Measurements from ENCODE around the gene SFXN3. TPM values are rescaled to one million over a fixed set of nuclear protein-coding genes. Genes with fewer than 3 reads are reported as not detected.

SFXN3 gene
- total and polyA plus RNA-seq, 2 donors, result 7.7 to 16.3 TPM

DNA sequence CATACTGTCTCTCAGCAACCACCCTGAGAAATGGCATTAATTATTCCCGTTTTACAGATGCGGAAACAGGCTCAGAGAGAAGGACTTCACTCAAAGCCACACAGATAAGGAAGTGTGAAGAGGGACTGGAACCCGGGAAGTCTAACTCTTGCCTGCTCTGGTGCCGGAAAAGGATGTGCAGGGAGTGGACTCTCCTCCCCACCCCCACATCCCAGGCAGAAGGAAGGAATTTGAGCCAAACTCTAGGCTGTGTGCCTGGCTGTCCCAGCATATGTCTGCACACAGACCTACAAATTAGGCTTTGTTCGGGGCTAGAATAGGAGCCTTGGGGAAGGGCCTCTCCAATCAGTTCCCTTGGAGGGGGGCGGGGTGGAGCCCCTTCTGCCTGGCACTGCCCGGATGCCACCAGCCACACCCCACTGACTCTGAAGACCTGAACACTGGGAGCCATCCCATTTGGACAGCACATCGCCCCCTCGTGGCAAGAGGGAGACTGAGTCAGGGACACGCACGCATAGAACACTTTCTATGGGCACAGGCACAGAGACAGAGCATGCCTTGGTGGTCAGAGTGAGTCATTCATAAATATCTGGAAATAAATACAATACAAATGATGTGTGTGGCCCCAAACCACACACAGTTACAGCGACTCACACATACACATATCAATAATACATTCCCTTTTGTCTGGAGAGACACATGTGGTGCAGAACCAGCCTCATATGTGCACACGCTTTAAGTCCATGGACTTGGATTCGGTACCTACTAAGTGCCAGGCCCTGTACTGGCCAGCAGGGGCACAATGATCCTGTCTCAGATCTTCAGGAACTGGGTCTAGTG is 18.3 kb upstream of the SFXN3 start:
- DNase-seq (ENCODE audit: low read depth in 6 of 9, low spot score in 9 of 9), result peak in 6 of 9 donors; percentile 21 to 82 (median 63)
- peaks cover 0 to 13% of the 10 kb centered on the region in 2 donors for H3K4me1 ChIP-seq (ENCODE audit: control insufficient read depth in 2 of 2, insufficient read depth in 2 of 2, low read length in 2 of 2)
- H3K27ac ChIP-seq (ENCODE audit: low read depth in 1 of 2, low read length in 1 of 2), result no peak overlapping the region
- no peaks in the 10 kb centered on the region for H3K9me3 ChIP-seq (ENCODE audit: control insufficient read depth in 2 of 2, insufficient read depth in 1 of 2, low read length in 1 of 2)
- H3K4me3 ChIP-seq (ENCODE audit: low read length in 2 of 2), result no peak overlapping the region
- 28% methylated on average over 14 of the region's 14 CpGs for WGBS
- peaks cover 4 to 37% of the 10 kb centered on the region in 2 donors for H3K27me3 ChIP-seq (ENCODE audit: control insufficient read depth in 2 of 2, insufficient read depth in 1 of 2, low read length in 1 of 2)
- H3K36me3 ChIP-seq (ENCODE audit: control insufficient read depth in 2 of 2, insufficient read depth in 2 of 2, low read length in 1 of 2), result no peaks in the 10 kb centered on the region

DNA sequence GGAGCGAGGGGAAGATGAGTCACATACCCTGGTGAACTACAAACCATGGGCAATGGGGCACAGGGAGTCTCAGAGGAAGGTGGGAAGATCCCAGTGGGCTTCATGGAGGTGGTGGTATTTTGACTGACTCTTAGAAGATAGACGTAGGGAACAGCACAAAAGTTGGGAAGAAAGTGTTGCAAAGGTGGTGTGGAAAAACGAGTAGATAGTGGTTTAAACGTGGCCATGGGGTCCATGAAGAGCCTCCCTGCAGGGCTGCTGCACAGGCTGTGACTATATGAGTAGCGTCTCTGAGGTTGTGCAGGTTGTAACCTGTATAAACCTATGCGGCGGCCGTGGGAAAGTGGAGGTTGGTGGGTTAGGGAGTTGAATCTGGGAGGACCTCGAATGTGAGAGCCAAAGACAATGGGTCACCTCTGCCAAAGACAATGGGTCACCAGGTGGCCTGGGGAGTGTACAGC is 17.6 kb upstream of the SFXN3 start:
- H3K27me3 ChIP-seq (ENCODE audit: control insufficient read depth in 2 of 2, insufficient read depth in 1 of 2, low read length in 1 of 2), result peaks cover 10 to 44% of the 10 kb centered on the region in 2 donors
- H3K36me3 ChIP-seq (ENCODE audit: control insufficient read depth in 2 of 2, insufficient read depth in 2 of 2, low read length in 1 of 2), result no peaks in the 10 kb centered on the region
- no peaks in the 10 kb centered on the region for H3K9me3 ChIP-seq (ENCODE audit: control insufficient read depth in 2 of 2, insufficient read depth in 1 of 2, low read length in 1 of 2)
- H3K4me1 ChIP-seq (ENCODE audit: control insufficient read depth in 2 of 2, insufficient read depth in 2 of 2, low read length in 2 of 2), result peaks cover 0 to 13% of the 10 kb centered on the region in 2 donors
- WGBS, result 68% methylated on average over 9 of the region's 9 CpGs
- no peak for DNase-seq (ENCODE audit: low read depth in 6 of 9, low spot score in 9 of 9)
- no peak overlapping the region for H3K4me3 ChIP-seq (ENCODE audit: low read length in 2 of 2)
- H3K27ac ChIP-seq (ENCODE audit: low read depth in 1 of 2, low read length in 1 of 2), result no peak overlapping the region

DNA sequence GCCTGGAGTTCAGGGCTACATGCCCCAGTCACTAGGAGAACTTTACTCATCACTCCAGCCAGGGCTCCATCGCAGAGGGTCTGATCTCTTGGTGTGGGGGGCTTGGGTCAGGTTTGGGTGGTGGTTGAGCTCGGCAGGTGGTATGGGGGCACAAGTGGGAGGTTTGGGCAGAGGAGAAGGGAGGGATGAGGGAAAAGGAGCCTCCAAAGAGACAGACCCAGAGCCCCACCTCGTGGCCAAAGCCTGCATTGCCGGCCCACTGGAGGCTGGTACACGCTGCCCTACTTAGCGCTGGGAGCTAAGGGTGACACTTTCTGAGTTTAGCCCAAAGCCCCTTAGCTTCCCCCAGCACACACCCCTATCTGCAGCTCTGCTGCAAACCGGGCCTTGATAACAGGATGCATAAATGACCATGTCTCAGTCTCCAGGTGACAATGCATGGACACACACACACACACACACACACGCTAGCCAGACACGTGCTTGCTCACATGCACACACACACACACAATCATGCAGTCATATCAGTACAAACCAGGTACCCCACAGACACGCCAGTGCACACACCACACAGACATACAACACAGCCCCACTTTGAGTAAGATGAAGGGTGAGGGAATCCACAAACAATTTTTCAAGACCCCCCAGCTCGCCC is 16.7 kb upstream of the SFXN3 start:
- Histone ChIP-seq H3K4me1 (ENCODE audit: control insufficient read depth in 2 of 2, insufficient read depth in 2 of 2, low read length in 2 of 2) (peaks cover 0 to 13% of the 10 kb centered on the region in 2 donors), H3K4me3 (ENCODE audit: low read length in 2 of 2) (no peak overlapping the region), H3K36me3 (ENCODE audit: control insufficient read depth in 2 of 2, insufficient read depth in 2 of 2, low read length in 1 of 2) (no peaks in the 10 kb centered on the region), H3K27ac (ENCODE audit: low read depth in 1 of 2, low read length in 1 of 2) (no peak overlapping the region), H3K27me3 (ENCODE audit: control insufficient read depth in 2 of 2, insufficient read depth in 1 of 2, low read length in 1 of 2) (peaks cover 16 to 53% of the 10 kb centered on the region in 2 donors), H3K9me3 (ENCODE audit: control insufficient read depth in 2 of 2, insufficient read depth in 1 of 2, low read length in 1 of 2) (no peaks in the 10 kb centered on the region)
- DNase-seq (ENCODE audit: low read depth in 6 of 9, low spot score in 9 of 9), result peak in 6 of 9 donors; percentile 24 to 76 (median 64)
- 27% methylated on average over 11 of the region's 11 CpGs for WGBS

DNA sequence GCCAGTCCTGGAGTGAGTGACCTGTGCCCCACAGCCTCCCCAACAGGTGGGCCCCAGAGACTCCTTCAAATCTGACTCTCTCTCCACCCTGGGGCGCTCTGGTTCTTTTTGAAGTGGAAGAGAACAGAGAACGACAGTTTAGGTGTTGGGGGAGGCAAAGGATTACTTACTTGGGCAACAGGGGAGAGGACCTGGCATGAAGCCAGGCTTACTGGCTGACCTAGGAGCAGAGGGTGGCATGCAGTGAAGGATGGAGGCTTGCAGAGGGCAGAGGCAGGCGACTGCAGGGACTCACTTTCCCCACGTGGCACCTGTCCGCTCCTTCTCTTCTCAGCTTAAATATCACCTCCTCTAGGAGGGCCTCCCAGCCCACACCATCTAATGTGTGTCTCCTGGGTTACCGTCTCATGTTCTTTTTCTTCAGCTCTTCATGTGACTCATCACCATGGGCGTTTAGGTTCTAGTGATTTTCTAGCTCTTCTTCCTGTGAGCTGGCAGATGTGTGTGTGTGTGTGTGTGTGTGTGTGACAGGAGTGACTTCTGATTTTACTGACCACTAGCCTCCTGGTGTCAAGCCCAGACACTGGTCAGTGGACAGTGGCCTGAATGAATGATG is 16.0 kb upstream of the SFXN3 start:
- H3K9me3 ChIP-seq (ENCODE audit: control insufficient read depth in 2 of 2, insufficient read depth in 1 of 2, low read length in 1 of 2), result no peaks in the 10 kb centered on the region
- no peak for DNase-seq (ENCODE audit: low read depth in 6 of 9, low spot score in 9 of 9)
- peaks cover 0 to 13% of the 10 kb centered on the region in 2 donors for H3K4me1 ChIP-seq (ENCODE audit: control insufficient read depth in 2 of 2, insufficient read depth in 2 of 2, low read length in 2 of 2)
- no peak overlapping the region for H3K27ac ChIP-seq (ENCODE audit: low read depth in 1 of 2, low read length in 1 of 2)
- no peak overlapping the region for H3K4me3 ChIP-seq (ENCODE audit: low read length in 2 of 2)
- no peaks in the 10 kb centered on the region for H3K36me3 ChIP-seq (ENCODE audit: control insufficient read depth in 2 of 2, insufficient read depth in 2 of 2, low read length in 1 of 2)
- peaks cover 16 to 60% of the 10 kb centered on the region in 2 donors for H3K27me3 ChIP-seq (ENCODE audit: control insufficient read depth in 2 of 2, insufficient read depth in 1 of 2, low read length in 1 of 2)
- WGBS, result 53% methylated on average over 7 of the region's 7 CpGs

DNA sequence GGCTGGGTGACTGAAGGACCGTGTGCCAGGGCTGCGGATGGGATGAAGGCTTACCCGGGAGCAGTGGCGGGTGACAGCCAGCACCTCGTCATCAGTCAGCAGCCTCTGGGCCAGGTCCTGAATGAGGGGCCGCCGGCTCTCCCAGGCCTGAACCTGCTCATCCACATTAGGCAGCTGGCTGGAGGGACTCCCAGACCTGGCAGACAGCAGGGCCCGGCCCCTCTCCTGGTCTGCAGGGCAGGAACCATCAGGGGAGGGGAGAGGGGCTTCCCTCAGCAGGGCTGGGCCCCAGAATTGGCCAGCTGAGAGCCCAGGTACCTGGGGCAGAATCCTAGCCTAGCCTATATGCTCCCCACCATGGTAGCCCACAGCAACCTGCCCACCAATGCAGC is 15.5 kb upstream of the SFXN3 start:
- Histone ChIP-seq H3K9me3 (ENCODE audit: control insufficient read depth in 2 of 2, insufficient read depth in 1 of 2, low read length in 1 of 2) (no peaks in the 10 kb centered on the region), H3K4me1 (ENCODE audit: control insufficient read depth in 2 of 2, insufficient read depth in 2 of 2, low read length in 2 of 2) (peaks cover 0 to 13% of the 10 kb centered on the region in 2 donors), H3K4me3 (ENCODE audit: low read length in 2 of 2) (no peak overlapping the region), H3K36me3 (ENCODE audit: control insufficient read depth in 2 of 2, insufficient read depth in 2 of 2, low read length in 1 of 2) (no peaks in the 10 kb centered on the region), H3K27me3 (ENCODE audit: control insufficient read depth in 2 of 2, insufficient read depth in 1 of 2, low read length in 1 of 2) (peaks cover 16 to 65% of the 10 kb centered on the region in 2 donors), H3K27ac (ENCODE audit: low read depth in 1 of 2, low read length in 1 of 2) (no peak overlapping the region)
- WGBS, result 96% methylated on average over 8 of the region's 8 CpGs
- no peak for DNase-seq (ENCODE audit: low read depth in 6 of 9, low spot score in 9 of 9)

DNA sequence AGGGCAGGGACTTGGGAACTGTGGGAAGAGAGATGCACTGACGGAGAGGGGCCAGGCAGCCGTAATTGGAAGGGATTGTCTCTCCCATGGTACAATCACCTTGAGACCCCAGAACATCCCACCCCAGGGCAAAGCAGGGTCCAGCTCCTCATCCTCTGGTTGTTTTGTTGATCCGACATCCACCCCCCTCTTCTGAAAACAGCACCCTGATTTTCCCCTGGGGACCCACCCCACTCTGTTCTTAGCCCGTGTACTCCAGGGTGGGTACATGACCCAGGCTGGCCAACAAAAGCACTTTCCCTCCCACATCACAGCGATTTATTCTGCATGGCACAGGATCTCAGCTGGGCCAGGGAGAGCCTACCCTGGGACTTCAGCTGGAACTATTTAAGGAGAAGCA is 14.2 kb upstream of the SFXN3 start:
- H3K27me3 ChIP-seq (ENCODE audit: control insufficient read depth in 2 of 2, insufficient read depth in 1 of 2, low read length in 1 of 2), result peaks cover 16 to 76% of the 10 kb centered on the region in 2 donors
- H3K27ac ChIP-seq (ENCODE audit: low read depth in 1 of 2, low read length in 1 of 2), result no peak overlapping the region
- no peaks in the 10 kb centered on the region for H3K36me3 ChIP-seq (ENCODE audit: control insufficient read depth in 2 of 2, insufficient read depth in 2 of 2, low read length in 1 of 2)
- peaks cover 0 to 13% of the 10 kb centered on the region in 2 donors for H3K4me1 ChIP-seq (ENCODE audit: control insufficient read depth in 2 of 2, insufficient read depth in 2 of 2, low read length in 2 of 2)
- no peak overlapping the region for H3K4me3 ChIP-seq (ENCODE audit: low read length in 2 of 2)
- DNase-seq (ENCODE audit: low read depth in 6 of 9, low spot score in 9 of 9), result no peak
- WGBS, result 92% methylated on average over 5 of the region's 5 CpGs
- H3K9me3 ChIP-seq (ENCODE audit: control insufficient read depth in 2 of 2, insufficient read depth in 1 of 2, low read length in 1 of 2), result no peaks in the 10 kb centered on the region

DNA sequence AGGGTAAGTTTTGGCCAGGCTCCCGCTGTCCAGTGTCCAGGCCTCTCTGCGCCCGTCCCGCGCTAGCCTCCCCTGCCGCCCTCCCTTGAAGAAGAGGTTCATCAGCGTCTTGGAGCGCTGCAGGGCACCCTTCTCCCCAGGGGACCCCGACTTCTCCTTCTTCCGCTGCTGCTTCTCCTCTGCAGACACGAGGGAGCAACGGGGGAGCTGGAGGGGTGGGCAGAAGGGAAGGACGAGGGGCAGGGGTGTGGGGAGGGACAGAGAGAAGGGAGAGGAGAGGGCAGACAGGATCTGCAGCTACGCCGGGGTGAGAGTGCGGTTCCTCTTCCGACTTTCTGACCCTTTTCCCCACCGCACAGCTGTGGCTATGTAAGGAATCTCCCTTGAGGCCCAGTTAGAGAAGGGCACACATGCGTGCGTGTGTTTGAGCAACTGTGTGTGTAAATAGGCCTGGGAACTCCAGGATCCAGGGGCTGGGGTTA is 12.9 kb upstream of the SFXN3 start:
- Histone ChIP-seq H3K4me3 (ENCODE audit: low read length in 2 of 2) (no peak overlapping the region), H3K36me3 (ENCODE audit: control insufficient read depth in 2 of 2, insufficient read depth in 2 of 2, low read length in 1 of 2) (no peaks in the 10 kb centered on the region), H3K27me3 (ENCODE audit: control insufficient read depth in 2 of 2, insufficient read depth in 1 of 2, low read length in 1 of 2) (peaks cover 16 to 79% of the 10 kb centered on the region in 2 donors), H3K27ac (ENCODE audit: low read depth in 1 of 2, low read length in 1 of 2) (no peak overlapping the region), H3K9me3 (ENCODE audit: control insufficient read depth in 2 of 2, insufficient read depth in 1 of 2, low read length in 1 of 2) (no peaks in the 10 kb centered on the region), H3K4me1 (ENCODE audit: control insufficient read depth in 2 of 2, insufficient read depth in 2 of 2, low read length in 2 of 2) (peaks cover 0 to 10% of the 10 kb centered on the region in 2 donors)
- no peak for DNase-seq (ENCODE audit: low read depth in 6 of 9, low spot score in 9 of 9)
- WGBS, result 34% methylated on average over 20 of the region's 20 CpGs

DNA sequence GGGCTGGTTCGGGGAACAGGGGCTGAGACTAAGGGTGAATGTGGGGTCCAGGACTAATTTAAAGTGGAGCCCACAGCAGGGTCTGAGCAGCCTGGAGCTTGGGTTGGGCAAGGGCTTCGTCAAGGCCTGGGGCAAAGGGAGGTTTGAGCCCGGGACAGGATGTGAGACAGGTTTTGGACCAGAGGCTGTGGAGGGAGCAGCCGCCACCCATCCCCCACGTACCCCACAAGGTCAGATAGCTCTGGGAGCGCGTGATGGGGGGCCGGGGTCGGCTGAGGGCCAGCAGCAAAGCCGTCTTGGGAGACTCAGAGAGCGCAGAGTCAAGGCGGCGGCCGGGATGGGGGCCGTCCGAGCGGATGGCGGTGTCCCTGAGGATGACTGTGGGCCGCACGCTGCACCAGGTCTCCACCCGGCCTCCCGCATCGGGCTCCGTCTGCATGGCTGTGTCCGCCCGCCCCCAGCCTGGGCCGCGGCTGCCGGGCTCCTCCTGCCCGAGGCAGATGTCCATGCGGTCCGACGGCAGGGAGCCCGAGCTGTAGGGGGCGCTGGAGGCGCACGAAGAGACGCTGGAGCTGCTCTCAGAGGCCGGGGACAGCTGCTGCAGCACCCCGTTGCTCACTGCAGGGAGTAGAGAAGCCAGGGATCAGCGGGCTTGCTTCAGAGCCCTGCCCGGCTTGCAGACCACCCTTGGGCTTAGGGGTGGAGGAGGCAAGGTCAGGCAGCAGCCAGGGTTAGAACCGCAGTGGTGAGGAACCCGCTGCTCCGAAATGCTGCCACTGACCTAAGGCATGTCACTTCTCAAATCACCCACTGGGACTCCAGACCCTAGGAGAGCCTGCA is 12.2 kb upstream of the SFXN3 start:
- peaks cover 16 to 82% of the 10 kb centered on the region in 2 donors for H3K27me3 ChIP-seq (ENCODE audit: control insufficient read depth in 2 of 2, insufficient read depth in 1 of 2, low read length in 1 of 2)

More for the DNA sequence above, 12.2 kb upstream of the SFXN3 start:
- H3K4me3 ChIP-seq (ENCODE audit: low read length in 2 of 2), result no peak overlapping the region
- H3K27ac ChIP-seq (ENCODE audit: low read depth in 1 of 2, low read length in 1 of 2), result no peak overlapping the region
- DNase-seq (ENCODE audit: low read depth in 6 of 9, low spot score in 9 of 9), result peak in 2 of 9 donors; percentile 49 to 54
- H3K9me3 ChIP-seq (ENCODE audit: control insufficient read depth in 2 of 2, insufficient read depth in 1 of 2, low read length in 1 of 2), result no peaks in the 10 kb centered on the region
- 29% methylated on average over 45 of the region's 45 CpGs for WGBS
- H3K36me3 ChIP-seq (ENCODE audit: control insufficient read depth in 2 of 2, insufficient read depth in 2 of 2, low read length in 1 of 2), result no peaks in the 10 kb centered on the region
- H3K4me1 ChIP-seq (ENCODE audit: control insufficient read depth in 2 of 2, insufficient read depth in 2 of 2, low read length in 2 of 2), result peaks cover 0 to 5% of the 10 kb centered on the region in 2 donors

Measured in thymus (tissue), 11 donors.